Measurements from ENCODE around the gene PLB1. TPM values are rescaled to one million over a fixed set of nuclear protein-coding genes. Genes with fewer than 3 reads are reported as not detected.

The PLB1 gene
- polyA plus RNA-seq, 10 donors: 1.6 to 3.6 (median 2.3) TPM

DNA sequence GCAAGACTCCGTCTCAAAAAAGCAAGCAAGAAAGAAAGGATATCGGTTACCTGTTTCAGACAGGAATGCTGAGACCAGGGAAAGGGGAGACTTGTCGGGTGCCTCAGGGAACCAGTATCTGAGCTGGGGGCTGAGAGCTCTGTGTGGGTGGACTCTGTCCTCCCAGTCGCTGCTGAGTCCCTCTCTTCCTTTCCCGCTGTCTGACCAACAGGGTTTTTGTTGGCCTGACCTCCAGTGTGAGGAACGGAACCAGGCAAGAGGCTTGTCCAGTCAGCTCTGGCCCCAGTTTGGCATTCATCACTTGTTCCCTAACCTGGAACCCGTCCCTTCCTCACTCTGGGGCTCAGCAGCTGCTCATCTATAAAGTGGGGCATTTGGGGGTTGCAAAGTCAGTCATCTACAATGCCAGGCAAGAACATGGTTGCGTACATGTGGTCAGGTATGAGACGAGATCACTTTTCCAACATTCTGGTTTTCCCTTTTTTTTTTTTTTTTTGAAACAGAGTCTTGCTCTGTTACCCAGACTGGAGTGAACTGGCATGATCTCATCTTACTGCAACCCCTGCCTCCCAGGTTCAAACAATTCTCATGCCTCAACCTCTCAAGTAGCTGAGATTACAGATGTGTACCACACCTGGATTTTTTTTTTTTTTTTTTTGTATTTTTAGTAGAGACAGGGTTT lies 116.4 kb downstream of the PLB1 start:
- no peak for DNase-seq

DNA sequence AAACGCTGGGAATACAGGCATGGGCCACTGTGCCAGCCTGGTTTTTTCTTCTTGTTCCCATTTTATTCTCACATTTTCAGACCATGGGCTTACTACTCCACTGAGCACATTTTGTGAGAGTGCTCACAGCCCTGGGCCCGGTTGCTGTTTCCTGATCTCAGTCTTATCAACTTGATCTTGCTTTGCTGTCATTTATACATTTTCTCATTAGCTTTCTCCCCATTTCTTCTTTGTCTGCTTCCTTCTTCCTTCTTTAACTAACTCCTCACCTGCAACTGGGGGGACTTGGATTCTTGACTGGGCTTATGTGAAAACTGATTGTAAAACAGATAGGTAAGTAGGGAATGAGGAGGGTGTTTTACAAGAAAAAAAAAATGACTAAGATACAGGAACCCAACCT lies 117.3 kb downstream of the PLB1 start:
- DNase-seq: no peak

GRCh38 chr2:28613633-28614501 lies 118.0 kb downstream of the PLB1 start:
- DNase-seq: peak in 1 of 3 donors; percentile 52

DNA sequence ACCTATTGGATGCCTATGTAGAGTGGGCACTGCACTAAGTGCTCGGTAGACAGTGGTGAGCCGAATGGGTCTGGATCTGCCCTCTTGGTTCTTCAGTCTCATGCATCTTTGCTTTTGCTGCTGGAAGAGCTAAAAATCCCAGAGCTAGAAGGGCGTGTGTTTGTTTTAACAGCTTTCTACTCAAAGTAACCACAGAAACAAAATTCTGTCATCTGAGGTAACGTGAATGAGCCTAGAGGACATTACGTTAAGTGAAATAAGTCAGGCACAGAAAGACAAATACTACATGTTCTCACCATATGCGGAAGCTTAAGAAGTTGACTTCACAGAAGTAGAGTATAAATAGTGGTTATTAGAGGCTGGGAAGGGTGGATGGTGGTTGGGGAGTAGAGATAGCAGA lies 119.8 kb downstream of the PLB1 start:
- DNase-seq: no peak

GRCh38 chr2:28616396-28616999 lies 120.6 kb downstream of the PLB1 start:
- no peak for DNase-seq

DNA sequence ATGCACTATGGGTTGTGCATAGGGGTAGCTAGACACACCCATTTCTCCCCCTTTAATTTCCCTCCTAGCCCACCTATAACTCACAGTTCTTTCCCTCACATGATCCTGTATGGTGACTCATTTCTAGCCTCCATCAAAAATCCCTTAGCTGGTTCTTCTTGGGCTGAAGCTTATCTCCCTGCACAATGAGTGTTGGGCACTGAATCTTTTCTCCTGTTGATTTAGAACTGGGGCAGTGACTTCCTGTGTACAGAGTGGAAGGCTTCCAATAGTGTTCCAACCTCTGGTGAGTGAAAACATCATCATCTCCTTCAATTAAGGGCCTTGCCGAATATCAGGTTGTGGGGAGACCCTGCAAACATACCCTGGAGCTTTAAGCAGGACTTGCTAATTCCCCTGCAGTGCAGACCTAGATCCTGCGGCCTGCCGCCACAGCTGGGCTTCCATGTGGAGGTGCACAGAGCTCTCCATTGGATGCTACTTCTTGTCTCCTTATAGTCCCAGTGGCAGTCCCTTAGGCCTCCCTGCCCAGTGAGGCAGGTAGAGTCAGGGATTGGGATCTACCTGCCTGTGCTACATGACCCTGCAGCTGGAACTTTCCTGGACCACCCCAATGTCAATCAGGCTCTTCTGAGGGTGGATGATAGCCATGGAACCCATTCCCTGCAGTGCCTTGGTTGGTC lies 121.8 kb downstream of the PLB1 start:
- no peak for DNase-seq

DNA sequence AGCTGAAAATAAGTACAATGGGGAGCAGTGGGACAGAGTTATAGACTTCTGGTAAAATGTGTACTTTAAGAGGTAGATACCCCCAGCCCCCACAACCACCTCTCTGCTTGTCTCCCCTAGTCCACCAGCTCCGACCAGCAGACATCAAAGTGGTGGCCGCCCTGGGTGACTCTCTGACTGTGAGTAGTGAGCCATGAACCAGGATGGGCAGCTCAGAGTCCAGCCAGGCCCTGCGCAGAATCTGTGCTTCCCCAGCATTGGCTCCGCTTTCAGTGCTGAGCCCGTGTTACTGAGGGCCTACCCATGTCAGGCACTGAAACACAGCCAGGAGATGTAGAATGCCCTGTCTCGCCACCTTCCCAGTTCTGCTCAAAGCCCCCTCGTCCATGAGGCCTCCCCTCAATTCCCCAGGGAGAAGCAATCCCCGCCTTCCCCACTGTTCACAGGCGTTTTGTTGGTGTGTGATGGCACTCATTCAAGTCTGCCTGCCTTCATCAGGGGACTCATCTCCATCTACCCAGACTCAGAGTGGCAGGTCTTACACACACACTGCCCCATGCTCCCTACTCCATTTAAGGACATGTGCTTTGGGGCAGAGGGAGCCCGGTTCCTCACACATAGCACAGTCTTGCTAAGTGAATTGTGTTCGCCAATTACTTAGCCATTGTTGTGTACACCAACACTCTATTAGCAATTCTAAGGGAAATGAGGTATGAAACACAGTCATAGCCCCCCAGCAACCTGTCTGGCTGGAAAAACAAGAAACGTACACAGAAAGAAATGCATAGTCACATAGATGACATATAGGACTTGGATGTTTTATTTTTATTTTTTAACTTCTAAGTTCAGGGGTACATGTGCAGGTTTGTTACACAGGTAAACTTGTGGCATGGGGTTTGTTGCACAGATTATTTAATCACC lies 122.6 kb downstream of the PLB1 start:
- no peak for DNase-seq

DNA sequence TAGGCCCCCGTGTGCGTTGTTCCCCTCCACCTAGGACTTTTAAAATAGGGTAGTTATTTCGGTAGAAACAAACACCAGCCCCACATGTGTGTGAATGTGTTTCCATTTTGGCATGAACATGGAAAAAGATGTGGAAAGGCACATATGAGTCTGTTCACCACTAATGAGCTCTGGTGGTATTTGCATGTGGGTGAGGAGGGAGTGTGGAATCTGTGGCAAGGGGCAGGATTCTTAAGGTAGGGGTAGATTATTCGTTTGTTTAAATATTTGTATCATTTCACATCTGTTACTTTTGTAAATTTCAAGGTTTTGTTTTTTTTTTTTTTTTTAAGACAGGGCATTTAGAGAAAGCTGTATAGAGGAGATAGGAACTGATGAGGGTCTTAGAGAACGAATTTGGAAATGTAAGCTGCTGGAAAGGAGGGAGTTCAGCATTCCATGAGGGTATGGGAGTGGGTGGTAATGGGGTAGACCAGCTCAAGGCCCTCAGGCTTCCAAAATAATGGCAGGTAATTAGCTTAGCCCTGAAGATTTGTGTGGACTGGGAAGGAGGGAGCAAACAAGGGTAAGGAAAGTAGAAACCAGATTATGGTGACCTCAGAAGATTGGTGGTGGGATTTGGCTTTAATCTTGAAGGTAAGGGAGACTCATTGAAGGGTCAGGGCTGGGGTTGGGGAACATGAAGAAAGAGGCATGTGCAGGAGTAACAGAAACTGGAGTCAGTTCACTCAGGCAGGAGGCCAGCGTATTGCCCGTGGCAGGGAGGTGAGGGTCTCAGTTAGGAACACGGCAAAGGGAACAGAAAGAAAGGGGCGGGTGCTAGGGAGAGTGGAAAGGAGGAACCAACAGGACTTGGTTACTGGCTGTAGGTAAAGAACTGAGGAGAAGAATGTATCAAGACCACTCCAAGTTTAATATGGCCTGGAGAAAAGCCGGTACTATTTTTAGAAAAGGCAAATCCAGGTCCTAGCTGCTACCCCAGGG lies 123.6 kb downstream of the PLB1 start:
- no peak for DNase-seq

- no peak for DNase-seq
Observed at GRCh38 chr2:28620291-28620793, 124.5 kb downstream of the PLB1 start.

- DNase-seq: no peak
Observed at GRCh38 chr2:28620801-28621171, 124.9 kb downstream of the PLB1 start.

DNA sequence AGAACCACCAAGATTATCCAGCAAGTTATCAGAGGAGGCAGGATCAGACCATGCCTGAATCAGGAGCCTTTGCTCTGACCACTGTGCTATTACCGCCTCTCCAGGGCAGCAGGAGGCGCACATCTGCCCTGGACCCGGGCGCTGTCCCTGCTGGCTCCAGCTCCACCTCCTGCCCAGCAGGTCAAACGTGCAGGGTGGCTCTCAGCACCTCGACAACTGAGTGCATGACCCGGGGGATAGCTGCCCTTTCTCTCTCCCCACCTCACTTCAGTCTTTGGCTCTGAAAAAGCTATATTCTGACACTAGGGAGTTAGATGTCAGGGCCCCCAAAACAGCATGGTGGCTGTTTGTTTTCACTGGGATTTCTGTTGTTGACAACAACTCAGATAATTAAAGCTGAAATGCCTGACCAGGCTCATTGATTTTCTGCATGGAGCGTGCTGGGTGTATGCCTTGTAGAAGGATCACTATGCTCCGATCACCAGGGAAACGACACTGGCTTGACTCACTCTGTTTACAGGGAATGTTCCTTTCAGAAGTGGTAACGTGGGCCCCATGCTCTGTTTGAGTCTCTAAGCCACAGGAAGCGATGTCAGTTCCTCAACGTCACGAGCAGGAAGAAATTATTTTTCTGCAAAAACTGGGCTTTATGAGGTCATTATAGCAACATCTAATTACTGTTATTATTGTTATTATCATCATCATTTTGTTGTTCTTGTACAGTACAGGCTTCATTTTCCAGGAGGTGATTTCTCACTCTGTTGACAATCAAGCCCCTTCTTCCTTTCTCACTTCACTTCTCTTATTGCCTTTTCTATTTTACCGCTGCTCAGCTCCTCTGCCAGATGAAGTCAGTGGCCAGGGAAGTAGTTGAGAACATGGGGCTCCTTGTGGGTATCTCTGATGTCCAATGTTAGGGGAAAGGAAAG lies 125.6 kb downstream of the PLB1 start:
- peak; percentile 74 to 93 (median 86) for DNase-seq

GRCh38 chr2:28622101-28622499 lies 126.2 kb downstream of the PLB1 start:
- no peak for DNase-seq

GRCh38 chr2:28623582-28624405 lies 127.9 kb downstream of the PLB1 start:
- no peak for DNase-seq

DNA sequence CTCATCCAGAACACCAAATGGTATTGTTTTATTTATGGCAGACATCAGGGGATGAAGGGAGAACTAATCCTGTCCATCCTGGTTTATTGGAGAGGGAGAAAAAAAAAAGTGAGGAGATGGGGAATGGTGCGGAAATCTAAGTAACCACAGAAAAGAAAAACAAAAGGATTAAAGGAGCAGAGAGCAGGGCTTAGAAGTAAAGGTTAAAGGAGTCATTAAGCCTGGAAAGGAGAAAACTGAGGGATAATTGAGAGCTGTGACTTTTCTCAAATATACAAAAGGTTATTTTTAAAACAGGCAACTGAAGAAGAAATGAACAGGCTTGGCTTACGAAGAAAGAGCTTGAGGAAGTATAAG lies 128.6 kb downstream of the PLB1 start:
- no peak for DNase-seq

GRCh38 chr2:28624793-28625701 lies 129.2 kb downstream of the PLB1 start:
- DNase-seq: peak in 1 of 3 donors; percentile 79

DNA sequence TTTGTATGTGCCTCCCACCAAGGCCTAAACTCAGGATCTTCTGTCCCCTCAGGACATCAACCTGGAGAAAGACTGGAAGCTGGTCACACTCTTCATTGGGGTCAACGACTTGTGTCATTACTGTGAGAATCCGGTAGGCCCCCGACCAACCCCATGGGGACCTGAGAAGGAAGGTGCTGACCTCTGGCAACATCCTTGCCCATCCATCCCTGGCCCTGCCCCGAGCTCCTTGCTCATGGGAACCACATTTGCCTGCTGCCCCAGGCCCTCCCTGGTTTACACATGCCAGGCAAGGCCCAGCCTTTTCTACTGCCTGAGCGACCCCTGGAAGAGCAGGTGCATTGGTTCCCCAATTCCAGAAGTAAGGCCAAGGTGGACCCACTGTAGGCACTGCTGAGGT lies 130.5 kb downstream of the PLB1 start:
- no peak for DNase-seq

Measured in muscle of back (tissue), 11 donors.